Mesodermal cell (in vitro differentiated cells): ENCODE data around the gene CORO2A. TPM values are rescaled to one million over a fixed set of nuclear protein-coding genes. Genes with fewer than 3 reads are reported as not detected.

Source experiments
- H3K27ac ChIP-seq: 2 replicates; pipeline ENCODE4 v1.7.0; 2013; ENCODE audit warnings: mild to moderate bottlenecking, low read depth, low read length, moderate library complexity; ENCODE audit not compliant: severe bottlenecking
- H3K36me3 ChIP-seq: 2 replicates; pipeline ENCODE4 v1.7.1; 2013; ENCODE audit warnings: mild to moderate bottlenecking, low read length, moderate library complexity; ENCODE audit not compliant: control insufficient read depth, insufficient read depth
- H3K4me1 ChIP-seq: one replicate; pipeline ENCODE4 v1.7.1; 2013; ENCODE audit warnings: mild to moderate bottlenecking, low read length; ENCODE audit not compliant: insufficient read depth, control insufficient read depth, poor library complexity, severe bottlenecking
- H3K4me3 ChIP-seq: 2 replicates; pipeline ENCODE4 v1.7.0; 2013; ENCODE audit warnings: low read length, control low read depth, mild to moderate bottlenecking; ENCODE audit not compliant: insufficient read depth, poor library complexity, severe bottlenecking; ENCODE audit errors: extremely low read depth
- H3K9me3 ChIP-seq: 2 replicates; pipeline ENCODE4 v1.7.1; 2013; ENCODE audit warnings: mild to moderate bottlenecking, low read length, moderate library complexity; ENCODE audit not compliant: control insufficient read depth
- WGBS, 2 experiments: methylation state at CpG; one replicate each; pipeline ENCODE4 v1.1.5; 2013; ENCODE audit warnings: missing lambda C conversion rate in 2 of 2; ENCODE audit not compliant: insufficient coverage in 2 of 2; 5-methylcytosine and 5-hydroxymethylcytosine counted together
- polyA plus RNA-seq, 2 experiments: library from polyadenylated mRNA; stranded (reverse); fragments of 50-300 nt; gene quantifications; one replicate each; pipeline ENCODE4 v1.2.3, GENCODE V29; 2013

Gene CORO2A
- 17.3 TPM for polyA plus RNA-seq (2013, experiment 1 of 2)
- polyA plus RNA-seq (2013, experiment 2 of 2) = 14.8 TPM

GRCh38 chr9:98192503-98193335 lies at the start of gene CORO2A:
Gene CORO2A, minus strand, starts transcription at chr9:98192637. Its CDS starts 34,977 bp downstream, at chr9:98157660.
- H3K4me1 ChIP-seq = peaks cover 14% of the 10 kb centered on the region

GRCh38 chr9:98241357-98242300 lies 49.2 kb upstream of the CORO2A start:
- Histone ChIP-seq H3K27ac (no peak overlapping the region), H3K36me3 (no peaks in the 10 kb centered on the region), H3K4me3 (no peak overlapping the region), H3K9me3 (no peaks in the 10 kb centered on the region), H3K4me1 (no peaks in the 10 kb centered on the region)
- 74 to 79% methylated on average over 6 to 7 of the region's 8 CpGs for WGBS, 2 experiments

More at GRCh38 chr9:98192503-98193335, at the start of gene CORO2A:
- WGBS, 2 experiments = 1% methylated on average over 70 to 85 of the region's 95 CpGs
- Histone ChIP-seq H3K4me3 (peak within 1 kb of the TSS; percentile 71), H3K27ac (peak within 1 kb of the TSS; percentile 67), H3K36me3 (no peaks in the 10 kb centered on the region), H3K9me3 (no peaks in the 10 kb centered on the region)

- WGBS, 2 experiments = 78 to 100% methylated on average over 3 of the region's 3 CpGs
- H3K36me3 ChIP-seq = no peaks in the 10 kb centered on the region
- H3K4me1 ChIP-seq = no peaks in the 10 kb centered on the region
- no peaks in the 10 kb centered on the region for H3K9me3 ChIP-seq
- no peak overlapping the region for H3K27ac ChIP-seq
- no peak overlapping the region for H3K4me3 ChIP-seq
Measured at GRCh38 chr9:98240475-98240874, 48.0 kb upstream of the CORO2A start.

- no peaks in the 10 kb centered on the region for H3K9me3 ChIP-seq
Measured at GRCh38 chr9:98236901-98237487, 44.6 kb upstream of the CORO2A start.

GRCh38 chr9:98235126-98235525 lies 42.7 kb upstream of the CORO2A start:
- H3K4me1 ChIP-seq = no peaks in the 10 kb centered on the region
- 89 to 96% methylated on average over 9 of the region's 9 CpGs for WGBS, 2 experiments

More at GRCh38 chr9:98236901-98237487, 44.6 kb upstream of the CORO2A start:
- Histone ChIP-seq H3K36me3 (no peaks in the 10 kb centered on the region), H3K4me1 (no peaks in the 10 kb centered on the region), H3K27ac (no peak overlapping the region), H3K4me3 (no peak overlapping the region)
- 80 to 98% methylated on average over 6 of the region's 8 CpGs for WGBS, 2 experiments

GRCh38 chr9:98234245-98234825 lies 41.9 kb upstream of the CORO2A start:
- Histone ChIP-seq H3K27ac (no peak overlapping the region), H3K36me3 (no peaks in the 10 kb centered on the region), H3K9me3 (no peaks in the 10 kb centered on the region), H3K4me1 (no peaks in the 10 kb centered on the region), H3K4me3 (no peak overlapping the region)
- 89 to 97% methylated on average over 8 to 9 of the region's 9 CpGs for WGBS, 2 experiments

More at GRCh38 chr9:98235126-98235525, 42.7 kb upstream of the CORO2A start:
- Histone ChIP-seq H3K36me3 (no peaks in the 10 kb centered on the region), H3K27ac (no peak overlapping the region), H3K9me3 (no peaks in the 10 kb centered on the region), H3K4me3 (no peak overlapping the region)

- H3K4me1 ChIP-seq = no peaks in the 10 kb centered on the region
- H3K9me3 ChIP-seq = no peaks in the 10 kb centered on the region
- H3K36me3 ChIP-seq = no peaks in the 10 kb centered on the region
- no peak overlapping the region for H3K4me3 ChIP-seq
- H3K27ac ChIP-seq = no peak overlapping the region
- WGBS, 2 experiments = 100% methylated on average over 3 of the region's 5 CpGs
Measured at GRCh38 chr9:98232926-98233325, 40.5 kb upstream of the CORO2A start.

- Histone ChIP-seq H3K36me3 (no peaks in the 10 kb centered on the region), H3K9me3 (no peaks in the 10 kb centered on the region), H3K4me3 (no peak overlapping the region), H3K27ac (no peak overlapping the region), H3K4me1 (no peaks in the 10 kb centered on the region)
- WGBS, 2 experiments = 93 to 97% methylated on average over 4 of the region's 6 CpGs
Measured at GRCh38 chr9:98231770-98232478, 39.5 kb upstream of the CORO2A start.

- no peak overlapping the region for H3K4me3 ChIP-seq
- 95 to 99% methylated on average over 6 of the region's 6 CpGs for WGBS, 2 experiments
- H3K4me1 ChIP-seq = no peaks in the 10 kb centered on the region
- no peaks in the 10 kb centered on the region for H3K9me3 ChIP-seq
- no peaks in the 10 kb centered on the region for H3K36me3 ChIP-seq
- H3K27ac ChIP-seq = no peak overlapping the region
Measured at GRCh38 chr9:98230789-98231188, 38.4 kb upstream of the CORO2A start.
